Right ventricle myocardium superior (tissue), 1 donor: ENCODE results near the gene PCBP3. TPM values are rescaled to one million over a fixed set of nuclear protein-coding genes. Genes with fewer than 3 reads are reported as not detected.
"Not testable (repeated sequence)": the region's sequence is repeated elsewhere in the genome, so short reads cannot be mapped to it uniquely, and the experiment has no call there.

ENCODE experiments used
- ATAC-seq: fragments of 200-7000 bp; cut with Tn5 transposase; one replicate; pipeline ENCODE4 v1.9.1; 2020; ENCODE audit warnings: mild to moderate bottlenecking; ENCODE audit not compliant: poor library complexity
- DNase-seq: peaks from one replicate; pipeline ENCODE4 v3.0.0-alpha.2; 2020
- intact Hi-C: fragments of 100-400 bp; cut with DNase I; formaldehyde crosslinking; loops from one replicate; pipeline ENCODE4 v1.11.2; 2022
- total RNA-seq: library from RNA; stranded (reverse); fragmentation: NEBNext Ultra II Directional; extraction: Animal tissue kit (Norgen Biotek cat#: 25700); gene quantifications from one replicate; pipeline ENCODE4 v1.2.1, GENCODE V29; 2021
- donor health status: DM: no; HTN: yes; CAD: no; lungs with severe emphysema.

Gene PCBP3
- total RNA-seq, 1 donor from 2014 or later = 2.0 TPM

DNA sequence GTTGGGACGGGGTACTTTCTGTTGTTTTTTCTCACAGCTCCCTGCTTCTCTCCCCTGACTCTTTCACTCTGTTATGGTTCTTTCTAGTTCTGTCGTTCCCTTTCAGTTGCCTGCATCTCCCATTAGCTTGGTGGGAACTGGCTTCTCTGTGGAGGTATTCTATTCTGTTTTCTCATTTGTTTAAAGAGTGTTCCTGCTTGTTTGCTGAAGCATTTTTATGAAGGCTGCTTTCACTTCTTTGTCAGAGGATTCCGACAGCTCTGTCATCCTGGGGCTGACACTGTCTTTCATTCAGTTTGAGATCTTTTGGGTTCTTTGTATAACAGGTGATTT, 242.0 kb downstream of the PCBP3 start:
- ATAC-seq = no peak
- no peak for DNase-seq
- intact Hi-C loops = no loop called here

GRCh38 chr21:45885930-45886601, 242.5 kb downstream of the PCBP3 start:
- intact Hi-C loops, ATAC-seq: not testable (repeated sequence)
- peak; percentile 62 for DNase-seq

- DNase-seq = no peak
- peak; percentile 23 for ATAC-seq
- intact Hi-C loops = no loop called here
These were observed 243.1 kb downstream of the PCBP3 start for GRCh38 chr21:45886610-45887026.

GRCh38 chr21:45887120-45887611, 243.6 kb downstream of the PCBP3 start:
- peak; percentile 70 for DNase-seq
- intact Hi-C loops = no loop called here
- ATAC-seq = peak; percentile 73

- ATAC-seq = peak; percentile 85
These were observed 244.3 kb downstream of the PCBP3 start for GRCh38 chr21:45887788-45888187.

GRCh38 chr21:45888386-45889009, 245.0 kb downstream of the PCBP3 start:
- ATAC-seq = no peak
- DNase-seq = no peak
- intact Hi-C loops = no loop called here

More at GRCh38 chr21:45887788-45888187, 244.3 kb downstream of the PCBP3 start:
- intact Hi-C loops = no loop called here
- peak; percentile 66 for DNase-seq

DNA sequence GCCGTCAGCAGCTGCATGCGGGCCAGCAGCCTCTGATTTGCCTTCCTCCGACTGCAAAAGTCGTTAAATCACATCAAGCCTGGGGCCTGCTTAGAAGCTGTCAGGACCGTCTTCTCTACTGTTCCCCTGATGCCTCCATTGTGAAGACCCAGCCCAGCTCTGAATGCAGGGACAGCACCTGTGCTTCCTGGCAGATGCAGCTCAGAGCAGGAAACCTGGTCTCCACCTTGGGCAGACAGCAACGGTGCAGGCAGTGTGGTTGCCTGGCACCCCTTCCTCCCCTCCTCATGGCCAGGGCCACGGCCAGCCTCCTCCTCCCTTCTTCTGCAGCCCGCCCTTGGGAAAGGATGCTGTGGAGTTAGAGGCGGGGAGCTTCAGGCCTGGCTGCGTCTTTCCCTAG, 245.7 kb downstream of the PCBP3 start:
- intact Hi-C loops = no loop called here
- no peak for ATAC-seq
- no peak for DNase-seq

GRCh38 chr21:45889961-45890360, 246.4 kb downstream of the PCBP3 start:
- no peak for ATAC-seq
- peak; percentile 57 for DNase-seq
- intact Hi-C loops = no loop called here

- DNase-seq (no peak), ATAC-seq (no peak)
- intact Hi-C loops = no loop called here
These were observed 248.0 kb downstream of the PCBP3 start for GRCh38 chr21:45891388-45892155.

DNA sequence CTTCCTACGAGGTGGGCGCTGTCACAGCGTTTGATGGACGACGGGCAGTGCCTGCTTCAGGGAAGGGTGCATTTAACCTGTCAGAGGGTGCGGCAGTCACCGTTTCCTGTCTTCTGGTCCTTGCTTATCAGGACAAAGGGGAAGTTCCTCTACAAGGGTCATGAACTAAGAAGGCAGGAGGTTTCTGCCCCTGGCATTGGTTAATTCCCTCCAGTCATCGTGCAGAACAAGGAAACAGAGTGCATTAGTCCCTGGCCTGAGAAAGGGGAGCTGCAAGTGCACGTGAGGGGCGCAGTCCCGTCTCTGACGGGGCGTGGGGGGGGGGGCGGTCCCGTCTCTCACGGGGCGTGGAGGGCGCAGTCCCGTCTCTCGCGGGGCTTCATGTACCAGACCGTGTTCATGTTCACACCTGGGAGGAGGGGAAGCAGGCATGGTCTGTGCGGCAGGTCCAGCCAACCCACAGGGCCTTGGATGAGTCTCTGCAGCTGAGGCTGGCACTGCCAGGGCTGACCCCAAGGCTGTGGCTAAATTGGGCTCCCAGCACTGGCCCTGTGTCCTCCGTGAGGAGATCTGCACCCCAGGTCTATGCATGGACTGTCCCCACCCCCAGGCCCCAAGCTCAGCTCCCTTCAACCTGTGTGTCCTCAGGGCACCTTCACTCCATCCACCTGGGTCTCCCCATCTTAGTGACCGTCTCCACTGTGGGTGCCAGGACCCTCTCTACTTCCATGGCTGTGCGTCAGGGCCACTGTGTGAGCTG, 248.8 kb downstream of the PCBP3 start:
- DNase-seq (peak; percentile 69), ATAC-seq (no peak)
- intact Hi-C loops = no loop called here

DNA sequence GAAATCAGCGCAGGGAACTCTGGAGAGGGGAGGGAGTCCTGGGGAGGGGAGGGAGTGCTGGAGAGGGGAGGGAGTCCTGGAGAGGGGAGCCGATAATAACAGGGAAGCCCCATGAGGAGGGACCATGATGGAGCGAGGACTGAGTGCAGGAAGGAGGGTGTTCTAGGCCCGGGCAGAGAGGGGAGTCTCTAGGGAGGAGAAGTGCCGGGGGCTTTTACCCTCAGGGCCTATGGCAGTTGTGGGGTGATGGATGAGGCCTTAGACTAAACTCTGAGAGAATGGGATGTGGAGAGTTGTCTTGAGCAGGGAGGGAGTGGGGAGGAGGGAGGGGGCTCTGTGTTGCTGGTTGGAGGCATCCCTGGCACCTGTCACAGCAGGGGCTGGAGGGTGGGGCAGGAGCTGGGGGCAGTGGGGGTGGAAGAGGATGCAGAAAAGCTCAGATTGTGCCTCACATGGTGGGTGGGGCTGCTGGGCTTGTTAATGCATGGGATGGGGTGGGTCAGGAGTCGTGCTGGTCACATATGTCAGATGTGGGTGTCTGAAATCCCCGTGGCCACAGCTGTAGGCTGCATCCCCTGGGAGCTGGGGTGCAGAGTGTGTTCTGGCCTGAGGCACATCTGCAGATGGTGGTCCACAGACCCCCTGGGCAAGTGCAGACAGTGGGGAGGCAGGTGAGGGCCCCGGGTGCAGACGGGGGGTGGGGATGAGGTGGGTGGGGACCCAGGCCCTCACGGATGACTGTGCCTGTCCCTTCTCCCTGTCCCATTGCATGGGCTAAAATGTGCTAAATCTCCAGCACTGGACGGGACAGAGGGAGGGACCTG, 249.6 kb downstream of the PCBP3 start:
- no peak for ATAC-seq
- DNase-seq = no peak
- intact Hi-C loops = no loop called here

GRCh38 chr21:45893740-45894449, 250.4 kb downstream of the PCBP3 start:
- DNase-seq = no peak
- ATAC-seq = peak; percentile 13
- intact Hi-C loops = no loop called here

DNA sequence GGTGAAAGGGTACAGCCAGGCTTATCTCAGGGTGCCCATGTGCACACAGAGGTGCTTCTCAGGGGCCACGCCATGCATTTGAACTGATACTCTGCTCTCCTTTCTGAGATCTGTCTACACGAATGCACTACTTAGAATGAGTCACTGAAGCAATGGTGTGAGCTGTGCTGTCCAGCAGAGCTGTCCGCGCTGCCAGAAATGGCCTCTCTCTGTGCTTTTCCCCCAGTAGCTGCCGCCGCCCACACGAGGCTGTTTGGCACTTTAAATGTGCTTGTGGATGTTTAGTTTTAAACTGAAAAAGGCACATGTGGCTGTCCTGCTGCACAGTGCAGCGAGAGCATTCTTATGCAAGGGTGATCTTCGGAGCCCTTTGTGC, 250.9 kb downstream of the PCBP3 start:
- ATAC-seq (peak; percentile 81), DNase-seq (peak; percentile 82)
- intact Hi-C loops = no loop called here

DNA sequence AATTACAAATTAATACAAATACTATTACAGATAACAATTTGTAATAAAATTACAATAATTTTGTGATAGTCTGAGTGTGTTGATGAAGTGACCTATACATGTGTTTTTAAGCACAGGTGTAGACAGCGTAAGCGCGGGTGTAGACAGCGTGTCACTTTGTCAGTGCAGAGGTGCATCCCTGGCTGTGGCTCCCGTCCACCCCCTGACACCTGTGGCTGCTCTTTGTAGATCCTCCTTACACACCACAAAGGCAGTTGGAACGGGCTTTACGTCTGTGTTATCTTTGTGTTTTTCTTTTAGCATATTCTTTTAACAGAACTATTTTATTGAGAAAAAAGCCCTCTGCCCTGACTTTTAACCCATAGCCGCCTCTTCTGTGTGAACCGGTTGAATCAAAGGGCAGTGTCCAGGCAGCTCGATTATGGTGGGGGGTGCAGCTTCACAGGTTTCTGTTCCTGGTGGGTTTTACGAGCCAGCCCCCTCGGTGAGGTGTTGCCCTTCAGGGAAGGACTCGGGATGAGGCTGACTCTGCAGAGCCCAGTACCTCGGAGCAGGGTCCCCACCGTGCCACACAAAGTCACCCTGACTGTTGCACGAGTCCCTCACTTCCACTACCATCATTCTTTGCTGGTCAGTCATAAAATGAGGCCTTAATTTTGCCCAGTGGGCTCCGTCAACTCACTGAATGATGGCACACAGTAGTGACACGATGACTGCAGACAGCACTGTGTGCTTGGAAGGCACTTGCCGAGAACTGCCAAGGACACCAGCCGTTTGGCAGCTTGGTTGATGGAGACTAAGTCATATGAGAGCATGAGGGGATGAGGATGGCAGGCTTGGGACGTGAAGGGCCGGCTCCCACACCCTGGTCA, 251.6 kb downstream of the PCBP3 start:
- DNase-seq = no peak
- intact Hi-C loops = no loop called here

GRCh38 chr21:45895778-45896370, 252.3 kb downstream of the PCBP3 start:
- intact Hi-C loops = no loop called here
- DNase-seq = no peak
- no peak for ATAC-seq

More for the DNA sequence above, 251.6 kb downstream of the PCBP3 start:
- ATAC-seq = no peak

DNA sequence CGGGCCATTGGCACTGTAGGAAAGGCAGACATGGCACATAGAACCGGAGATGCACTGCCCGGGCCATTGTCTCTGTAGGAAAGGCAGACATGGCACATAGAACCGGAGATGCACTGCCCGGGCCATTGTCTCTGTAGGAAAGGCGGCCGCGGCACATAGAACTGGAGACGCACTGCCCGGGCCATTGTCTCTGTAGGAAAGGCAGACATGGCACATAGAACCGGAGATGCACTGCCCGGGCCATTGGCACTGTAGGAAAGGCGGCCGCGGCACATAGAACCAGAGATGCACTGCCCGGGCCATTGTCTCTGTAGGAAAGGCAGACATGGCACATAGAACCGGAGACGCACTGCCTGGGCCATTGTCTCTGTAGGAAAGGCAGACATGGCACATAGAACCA, 252.9 kb downstream of the PCBP3 start:
- ATAC-seq, intact Hi-C loops, DNase-seq: not testable (repeated sequence)
